ENCODE results near the gene TNFRSF18.

TNFRSF18 gene

GRCh38 chr1:1240348-1240732, 33.9 kb upstream of the TNFRSF18 start:
- DNase-seq = no peak

- DNase-seq = no peak
Measured at GRCh38 chr1:1239614-1240347, 33.4 kb upstream of the TNFRSF18 start.

GRCh38 chr1:1239227-1239613, 32.8 kb upstream of the TNFRSF18 start:
- DNase-seq = no peak

GRCh38 chr1:1238702-1239178, 32.3 kb upstream of the TNFRSF18 start:
- DNase-seq = no peak

GRCh38 chr1:1237874-1238701, 31.7 kb upstream of the TNFRSF18 start:
- no peak for DNase-seq

GRCh38 chr1:1236945-1237873, 30.8 kb upstream of the TNFRSF18 start:
- DNase-seq = no peak

- DNase-seq = no peak
Measured at GRCh38 chr1:1236176-1236763, 29.9 kb upstream of the TNFRSF18 start.

- DNase-seq = no peak
Measured at GRCh38 chr1:1235016-1235744, 28.8 kb upstream of the TNFRSF18 start.

- no peak for DNase-seq
Measured at GRCh38 chr1:1234180-1234808, 27.9 kb upstream of the TNFRSF18 start.

- no peak for DNase-seq
Measured at GRCh38 chr1:1233567-1233892, 27.1 kb upstream of the TNFRSF18 start.

GRCh38 chr1:1232796-1233566, 26.6 kb upstream of the TNFRSF18 start:
- DNase-seq = no peak

GRCh38 chr1:1232208-1232795, 25.9 kb upstream of the TNFRSF18 start, which contains the start of gene B3GALT6:
TSS of gene B3GALT6 (plus strand) at chr1:1232237. CDS start at chr1:1232279, 42 bp downstream.
- DNase-seq = no peak

GRCh38 chr1:1231400-1232207, 25.2 kb upstream of the TNFRSF18 start, which contains the start of gene SDF4:
TSS of gene SDF4 (minus strand) at chr1:1232001. CDS start at chr1:1228772, 3,229 bp downstream.
- DNase-seq = peak; percentile 91 to 97

GRCh38 chr1:1230656-1231399, 24.4 kb upstream of the TNFRSF18 start:
- DNase-seq = no peak

- no peak for DNase-seq
Measured at GRCh38 chr1:1229770-1230169, 23.4 kb upstream of the TNFRSF18 start.

GRCh38 chr1:1228596-1229321, 22.4 kb upstream of the TNFRSF18 start:
- DNase-seq = no peak

- DNase-seq = no peak
Measured at GRCh38 chr1:1228187-1228586, 21.8 kb upstream of the TNFRSF18 start.

- no peak for DNase-seq
Measured at GRCh38 chr1:1227386-1227785, 21.0 kb upstream of the TNFRSF18 start.
